GM19372 (cell line): ENCODE measurements around the gene IFRD2.
"Not testable (repeated sequence)": the region's sequence is repeated elsewhere in the genome, so short reads cannot be mapped to it uniquely, and the experiment has no call there.

Experiments
- ATAC-seq: cut with Tn5 transposase; IDR thresholded peaks from one replicate; pipeline ENCODE4 v1.9.1; 2021; ENCODE audit warnings: mild to moderate bottlenecking, low read depth, moderate library complexity; ENCODE audit not compliant: unreplicated experiment

The IFRD2 gene

GRCh38 chr3:50269977-50270413 is 22.2 kb downstream of the IFRD2 start:
- ATAC-seq = no peak

GRCh38 chr3:50269460-50269859 is 22.8 kb downstream of the IFRD2 start:
- ATAC-seq = no peak

- no peak for ATAC-seq
These were observed 23.4 kb downstream of the IFRD2 start, which contains the start of gene SEMA3B for GRCh38 chr3:50268703-50269451. TSS of gene SEMA3B (plus strand) at chr3:50269147. CDS start at chr3:50269241, 94 bp downstream.

- ATAC-seq = no peak
These were observed 24.0 kb downstream of the IFRD2 start for GRCh38 chr3:50268276-50268675.

- ATAC-seq = no peak
These were observed 24.8 kb downstream of the IFRD2 start for GRCh38 chr3:50267280-50267913.

GRCh38 chr3:50266836-50267235 is 25.4 kb downstream of the IFRD2 start:
- no peak for ATAC-seq

- ATAC-seq = no peak
These were observed 26.2 kb downstream of the IFRD2 start for GRCh38 chr3:50266017-50266416.

GRCh38 chr3:50265571-50265970 is 26.7 kb downstream of the IFRD2 start:
- ATAC-seq = no peak

GRCh38 chr3:50264964-50265485 is 27.2 kb downstream of the IFRD2 start:
- ATAC-seq = no peak

- ATAC-seq = no peak
These were observed 27.8 kb downstream of the IFRD2 start for GRCh38 chr3:50264383-50264963.

- ATAC-seq = no peak
These were observed 28.5 kb downstream of the IFRD2 start for GRCh38 chr3:50263478-50264382.

GRCh38 chr3:50262778-50263177 is 29.5 kb downstream of the IFRD2 start:
- no peak for ATAC-seq

- ATAC-seq = not testable (repeated sequence)
These were observed 30.0 kb downstream of the IFRD2 start for GRCh38 chr3:50262200-50262599.

- no peak for ATAC-seq
These were observed 30.7 kb downstream of the IFRD2 start for GRCh38 chr3:50261505-50261904.

- no peak for ATAC-seq
These were observed 31.2 kb downstream of the IFRD2 start for GRCh38 chr3:50260942-50261441.

GRCh38 chr3:50260027-50260941 is 31.9 kb downstream of the IFRD2 start:
- peak; percentile 91 for ATAC-seq

- no peak for ATAC-seq
These were observed 32.7 kb downstream of the IFRD2 start for GRCh38 chr3:50259432-50260026.

- no peak for ATAC-seq
These were observed 33.2 kb downstream of the IFRD2 start for GRCh38 chr3:50258979-50259378.
